ENCODE data around the gene KIAA1586.
"Not testable (repeated sequence)": the region's sequence is repeated elsewhere in the genome, so short reads cannot be mapped to it uniquely, and the experiment has no call there.

Gene KIAA1586, protein sequence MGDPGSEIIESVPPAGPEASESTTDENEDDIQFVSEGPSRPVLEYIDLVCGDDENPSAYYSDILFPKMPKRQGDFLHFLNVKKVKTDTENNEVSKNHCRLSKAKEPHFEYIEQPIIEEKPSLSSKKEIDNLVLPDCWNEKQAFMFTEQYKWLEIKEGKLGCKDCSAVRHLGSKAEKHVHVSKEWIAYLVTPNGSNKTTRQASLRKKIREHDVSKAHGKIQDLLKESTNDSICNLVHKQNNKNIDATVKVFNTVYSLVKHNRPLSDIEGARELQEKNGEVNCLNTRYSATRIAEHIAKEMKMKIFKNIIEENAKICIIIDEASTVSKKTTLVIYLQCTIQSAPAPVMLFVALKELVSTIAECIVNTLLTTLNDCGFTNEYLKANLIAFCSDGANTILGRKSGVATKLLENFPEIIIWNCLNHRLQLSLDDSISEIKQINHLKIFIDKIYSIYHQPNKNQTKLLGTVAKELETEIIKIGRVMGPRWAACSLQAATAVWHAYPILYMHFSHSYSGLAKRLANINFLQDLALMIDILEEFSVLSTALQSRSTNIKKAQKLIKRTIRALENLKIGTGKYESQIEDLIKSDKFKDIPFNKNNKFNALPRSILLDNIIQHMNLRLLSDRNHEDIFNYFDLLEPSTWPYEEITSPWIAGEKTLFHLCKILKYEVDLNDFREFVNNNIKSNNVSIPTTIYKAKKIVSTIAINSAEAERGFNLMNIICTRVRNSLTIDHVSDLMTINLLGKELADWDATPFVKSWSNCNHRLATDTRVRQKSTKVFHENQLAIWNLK

DNA sequence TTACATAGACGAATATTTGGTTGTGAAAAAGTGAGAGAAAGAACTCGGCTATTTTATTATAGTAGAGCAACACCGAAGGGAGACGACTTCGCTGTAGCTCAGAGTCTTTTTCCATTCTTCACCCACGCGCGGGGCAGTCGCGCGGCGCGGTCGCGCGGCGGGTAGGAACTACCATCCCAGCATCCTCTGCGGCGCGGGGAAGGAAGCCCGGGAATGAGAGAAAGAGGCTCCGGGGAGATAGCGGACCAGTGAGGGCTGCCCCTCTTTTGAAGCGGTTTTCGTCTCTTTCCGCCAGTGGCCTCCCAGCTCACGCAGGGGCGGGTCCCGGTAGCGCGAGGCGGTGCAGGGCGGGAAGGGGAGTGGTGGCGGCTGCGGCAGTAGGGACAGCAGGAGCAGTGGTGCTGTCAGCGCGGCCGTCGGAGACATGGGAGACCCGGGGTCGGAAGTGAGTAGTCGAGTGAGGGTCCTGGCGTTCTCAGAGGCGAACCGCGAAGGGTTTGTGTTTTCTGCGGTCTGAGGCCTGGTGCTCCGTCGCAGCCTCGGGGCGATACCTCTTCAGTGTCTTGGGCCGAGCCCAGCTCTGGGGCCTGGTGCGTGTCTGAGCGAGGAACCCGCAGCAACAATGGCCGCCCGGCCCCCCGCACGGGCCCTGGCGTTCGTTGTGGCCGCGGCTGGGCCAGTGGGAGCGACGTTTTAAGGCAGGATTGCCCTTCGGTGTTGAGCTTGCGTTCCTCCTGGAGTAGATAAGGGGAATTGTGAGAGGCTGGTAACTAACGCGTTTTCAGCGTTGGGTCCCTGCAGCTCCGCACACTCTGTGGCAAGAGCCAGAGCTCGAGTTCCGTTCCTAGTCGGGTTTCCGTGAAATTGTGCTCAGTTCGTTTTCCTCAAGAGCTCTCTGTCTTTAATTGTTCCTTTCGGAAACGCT is at the start of gene KIAA1586:
Gene KIAA1586 (plus strand): TSS at position 362 of the 925 bp plus-strand sequence. CDS start 63 bp downstream, at position 425.
- H3K9me3 Mint-ChIP-seq: not testable (repeated sequence)
- H3K4me1 Mint-ChIP-seq (ENCODE audit: low read depth): peaks cover 25% of the 10 kb centered on the region
- peaks cover 23% of the 10 kb centered on the region for H3K36me3 Mint-ChIP-seq (ENCODE audit: low read depth)
- peaks cover 39% of the 10 kb centered on the region for H3K27me3 Mint-ChIP-seq (ENCODE audit: low read depth)
- peak; percentile 85 for DNase-seq (ENCODE audit: low spot score)
- H3K27ac Mint-ChIP-seq: peak within 1 kb of the TSS; percentile 89
- H3K4me3 Mint-ChIP-seq: peak within 1 kb of the TSS; percentile 92

DNA sequence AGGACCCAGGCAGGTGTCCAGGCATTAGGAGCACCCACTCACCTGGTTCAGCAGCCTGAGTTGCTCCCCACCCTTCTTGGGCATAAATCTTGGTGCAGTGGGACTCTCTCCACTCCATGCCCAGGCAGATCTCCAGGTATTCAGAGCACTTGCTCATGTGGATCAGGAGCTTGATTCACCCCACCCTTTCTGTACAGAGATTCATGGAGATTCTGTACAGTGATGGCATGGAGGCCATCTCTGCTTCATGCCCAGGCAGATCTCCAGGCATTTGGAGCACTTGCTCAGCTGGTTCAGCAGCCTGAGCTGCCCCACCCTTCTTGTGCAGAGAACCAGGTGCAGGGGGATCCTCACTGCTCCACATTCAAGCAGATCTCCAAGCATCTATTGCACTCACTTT is 47.4 kb upstream of the KIAA1586 start:
- Mint-ChIP-seq H3K27ac (no peak overlapping the region), H3K4me1 (ENCODE audit: low read depth) (no peaks in the 10 kb centered on the region), H3K4me3 (no peak overlapping the region), H3K9me3 (peaks cover 3% of the 10 kb centered on the region), H3K27me3 (ENCODE audit: low read depth) (peaks cover 15% of the 10 kb centered on the region), H3K36me3 (ENCODE audit: low read depth) (no peaks in the 10 kb centered on the region)
- no peak for DNase-seq (ENCODE audit: low spot score)

DNA sequence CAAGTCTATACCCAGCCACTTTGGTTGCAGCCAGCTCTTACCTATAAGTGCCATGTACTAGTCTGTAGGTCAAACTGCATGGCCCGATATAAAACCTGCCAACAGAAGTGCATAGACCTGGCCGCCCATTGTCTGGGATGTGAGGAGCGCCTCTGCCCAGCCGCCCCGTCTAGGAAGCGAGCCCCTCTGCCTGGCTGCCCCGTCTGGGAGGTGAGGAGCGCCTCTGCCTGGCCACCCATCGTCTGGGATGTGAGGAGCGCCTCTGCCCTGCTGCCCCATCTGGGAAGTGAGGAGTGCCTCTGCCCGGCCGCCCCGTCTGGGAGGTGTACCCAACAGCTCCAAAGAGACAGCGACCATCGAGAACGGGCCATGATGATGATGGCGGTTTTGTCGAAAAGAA is 46.7 kb upstream of the KIAA1586 start:
- not testable (repeated sequence) for H3K4me3 Mint-ChIP-seq; H3K27ac Mint-ChIP-seq; H3K36me3 Mint-ChIP-seq (ENCODE audit: low read depth); H3K9me3 Mint-ChIP-seq; DNase-seq (ENCODE audit: low spot score); H3K4me1 Mint-ChIP-seq (ENCODE audit: low read depth)
- peaks cover 14% of the 10 kb centered on the region for H3K27me3 Mint-ChIP-seq (ENCODE audit: low read depth)

DNA sequence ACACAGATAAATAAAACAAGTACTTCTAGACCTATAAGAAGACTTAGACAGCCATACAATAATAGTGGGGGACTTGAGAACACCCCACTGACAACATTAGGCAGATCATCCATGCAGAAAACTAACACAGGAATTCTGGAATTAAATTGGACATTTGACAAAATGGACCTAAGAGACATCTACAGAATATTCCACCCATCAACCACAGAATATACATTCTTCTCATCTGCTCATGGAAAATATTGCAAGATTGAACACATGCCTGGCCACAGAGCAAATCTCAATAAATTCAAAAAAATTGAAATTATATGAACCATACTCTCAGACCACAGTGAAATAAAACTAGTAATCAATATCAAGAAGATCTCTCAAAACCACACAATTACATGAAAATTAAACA is 44.3 kb upstream of the KIAA1586 start:
- DNase-seq (ENCODE audit: low spot score): no peak
- Mint-ChIP-seq H3K9me3 (peaks cover 3% of the 10 kb centered on the region), H3K27me3 (ENCODE audit: low read depth) (peaks cover 10% of the 10 kb centered on the region), H3K4me1 (ENCODE audit: low read depth) (no peaks in the 10 kb centered on the region), H3K4me3 (no peak overlapping the region), H3K36me3 (ENCODE audit: low read depth) (no peaks in the 10 kb centered on the region), H3K27ac (no peak overlapping the region)

DNA sequence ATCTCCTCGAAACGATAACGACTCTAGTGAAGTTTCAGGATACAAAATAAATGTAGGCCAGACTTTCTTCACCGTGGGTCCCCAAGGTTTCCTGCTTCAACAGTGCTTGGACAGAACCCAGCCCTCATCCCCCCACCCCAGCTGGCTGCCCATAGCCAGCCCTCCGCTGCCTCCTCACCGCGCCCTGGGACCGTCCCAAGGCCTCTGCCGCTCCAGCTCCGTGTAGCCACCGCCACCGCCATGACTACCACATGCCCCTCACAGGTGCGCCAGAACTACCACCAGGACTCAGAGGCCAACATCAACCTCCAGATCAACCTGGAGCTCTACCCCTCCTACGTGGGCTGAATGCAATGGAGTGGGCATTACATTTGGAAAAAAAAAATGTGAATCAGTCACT is 42.2 kb upstream of the KIAA1586 start:
- H3K27ac Mint-ChIP-seq: no peak overlapping the region
- H3K27me3 Mint-ChIP-seq (ENCODE audit: low read depth): peaks cover 17% of the 10 kb centered on the region
- no peaks in the 10 kb centered on the region for H3K36me3 Mint-ChIP-seq (ENCODE audit: low read depth)
- H3K4me1 Mint-ChIP-seq (ENCODE audit: low read depth): no peaks in the 10 kb centered on the region
- no peaks in the 10 kb centered on the region for H3K9me3 Mint-ChIP-seq
- H3K4me3 Mint-ChIP-seq: no peak overlapping the region
- no peak for DNase-seq (ENCODE audit: low spot score)

DNA sequence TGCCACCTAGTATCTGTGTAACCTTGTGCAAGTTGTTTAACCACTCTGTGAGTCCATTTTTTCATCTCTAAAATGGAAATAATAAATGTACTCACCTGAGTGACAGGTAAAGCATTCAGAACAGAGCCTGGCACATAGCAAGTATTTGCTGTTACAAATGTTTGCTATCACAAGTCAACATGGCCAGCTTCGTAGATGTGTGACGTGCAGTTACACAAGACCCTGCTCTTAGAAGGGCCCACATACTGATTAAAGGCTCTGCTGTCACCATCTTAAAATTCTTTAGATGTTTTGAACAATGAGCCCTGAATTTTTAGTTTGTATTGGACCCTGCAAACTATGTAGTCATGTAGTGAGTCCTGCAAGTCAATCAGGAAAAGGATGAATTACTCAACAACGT is 40.4 kb upstream of the KIAA1586 start:
- H3K4me1 Mint-ChIP-seq (ENCODE audit: low read depth): no peaks in the 10 kb centered on the region
- no peak for DNase-seq (ENCODE audit: low spot score)
- H3K36me3 Mint-ChIP-seq (ENCODE audit: low read depth): no peaks in the 10 kb centered on the region
- no peak overlapping the region for H3K4me3 Mint-ChIP-seq
- H3K27me3 Mint-ChIP-seq (ENCODE audit: low read depth): peaks cover 25% of the 10 kb centered on the region
- no peaks in the 10 kb centered on the region for H3K9me3 Mint-ChIP-seq
- H3K27ac Mint-ChIP-seq: no peak overlapping the region

DNA sequence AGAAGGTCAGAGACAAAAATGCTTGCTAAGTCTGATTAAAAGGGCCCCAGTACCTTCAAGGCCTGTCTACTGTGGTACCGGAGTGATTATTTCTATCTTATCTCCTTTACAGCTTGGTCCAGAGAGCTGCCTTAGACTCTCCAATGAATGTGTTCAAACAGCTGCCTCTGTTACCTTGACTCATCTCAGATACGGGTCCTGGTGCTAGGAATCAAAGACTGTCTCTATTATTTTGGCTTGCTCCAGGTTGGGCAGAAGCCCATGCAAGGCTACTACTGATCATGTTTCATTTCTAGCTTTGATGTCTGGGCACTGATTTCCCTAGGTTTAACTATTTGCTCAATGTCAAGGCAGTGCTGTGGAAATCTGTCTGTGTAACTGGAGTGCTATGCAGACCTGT is 38.4 kb upstream of the KIAA1586 start:
- not testable (repeated sequence) for H3K9me3 Mint-ChIP-seq; DNase-seq (ENCODE audit: low spot score); H3K4me1 Mint-ChIP-seq (ENCODE audit: low read depth); H3K4me3 Mint-ChIP-seq; H3K27ac Mint-ChIP-seq; H3K36me3 Mint-ChIP-seq (ENCODE audit: low read depth)
- H3K27me3 Mint-ChIP-seq (ENCODE audit: low read depth): peaks cover 19% of the 10 kb centered on the region

DNA sequence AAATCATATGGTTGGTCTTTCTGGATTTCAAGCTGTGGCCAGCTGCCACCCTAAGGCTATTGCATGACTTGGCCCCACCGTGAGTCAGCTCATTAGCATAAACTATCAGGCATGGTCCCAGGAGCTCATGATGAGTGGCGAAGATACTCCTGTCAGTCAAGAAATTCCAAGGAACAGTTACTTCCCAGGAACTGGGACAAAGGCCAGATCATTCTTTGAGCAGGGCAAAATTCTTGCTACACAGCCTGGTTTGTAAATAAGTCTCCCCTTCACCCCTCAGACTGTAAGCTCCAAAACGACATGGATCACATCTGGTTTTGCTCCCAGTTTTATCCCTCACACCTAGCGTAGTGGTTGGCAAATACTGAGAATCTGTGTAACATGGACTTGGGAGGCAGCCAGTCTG is 33.0 kb upstream of the KIAA1586 start:
- no peaks in the 10 kb centered on the region for H3K36me3 Mint-ChIP-seq (ENCODE audit: low read depth)
- H3K27ac Mint-ChIP-seq: no peak overlapping the region
- no peak overlapping the region for H3K4me3 Mint-ChIP-seq
- H3K4me1 Mint-ChIP-seq (ENCODE audit: low read depth): no peaks in the 10 kb centered on the region
- no peaks in the 10 kb centered on the region for H3K9me3 Mint-ChIP-seq
- H3K27me3 Mint-ChIP-seq (ENCODE audit: low read depth): peaks cover 36% of the 10 kb centered on the region
- DNase-seq (ENCODE audit: low spot score): no peak

DNA sequence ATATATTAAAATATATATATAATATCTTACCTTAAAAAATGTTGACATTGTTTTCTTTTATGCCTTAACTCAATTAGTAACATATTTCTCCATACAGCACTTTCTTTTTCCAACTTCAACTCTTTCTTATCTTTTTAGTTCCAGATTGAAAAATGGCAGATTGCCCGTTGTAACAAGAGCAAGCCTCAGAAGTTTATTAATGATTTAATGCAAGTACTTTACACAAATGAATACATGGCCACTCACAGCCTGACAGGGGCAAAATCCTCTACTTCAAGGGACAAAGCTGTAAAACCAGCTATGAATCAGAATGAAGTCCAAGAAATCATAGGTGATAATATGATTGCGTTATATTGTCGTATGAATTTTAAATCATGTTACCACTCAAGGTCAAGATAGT is 29.4 kb upstream of the KIAA1586 start:
- no peaks in the 10 kb centered on the region for H3K4me1 Mint-ChIP-seq (ENCODE audit: low read depth)
- peaks cover 28% of the 10 kb centered on the region for H3K27me3 Mint-ChIP-seq (ENCODE audit: low read depth)
- H3K36me3 Mint-ChIP-seq (ENCODE audit: low read depth): no peaks in the 10 kb centered on the region
- H3K9me3 Mint-ChIP-seq: no peaks in the 10 kb centered on the region
- DNase-seq (ENCODE audit: low spot score): no peak
- no peak overlapping the region for H3K27ac Mint-ChIP-seq
- H3K4me3 Mint-ChIP-seq: no peak overlapping the region

DNA sequence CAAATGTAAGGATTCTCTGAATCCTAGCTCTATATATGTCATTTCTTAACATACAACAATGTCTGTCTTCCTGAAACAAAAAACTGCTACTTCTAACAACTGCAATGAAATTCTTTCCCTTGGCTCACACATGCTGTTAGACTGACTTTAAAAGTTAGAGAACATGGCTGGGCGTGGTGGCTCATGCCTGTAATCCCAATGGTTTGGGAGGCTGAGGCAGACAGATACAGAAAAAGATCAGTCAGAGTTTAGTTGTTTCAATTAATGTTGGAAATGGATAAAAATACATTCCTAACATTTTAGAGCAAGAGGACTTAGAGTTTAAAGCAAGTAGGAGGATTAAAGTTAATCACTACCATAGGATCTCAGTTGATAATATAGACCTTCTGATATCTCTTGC is 28.7 kb upstream of the KIAA1586 start:
- H3K36me3 Mint-ChIP-seq (ENCODE audit: low read depth): no peaks in the 10 kb centered on the region
- no peak overlapping the region for H3K27ac Mint-ChIP-seq
- peaks cover 28% of the 10 kb centered on the region for H3K27me3 Mint-ChIP-seq (ENCODE audit: low read depth)
- DNase-seq (ENCODE audit: low spot score): no peak
- no peaks in the 10 kb centered on the region for H3K4me1 Mint-ChIP-seq (ENCODE audit: low read depth)
- H3K9me3 Mint-ChIP-seq: no peaks in the 10 kb centered on the region
- H3K4me3 Mint-ChIP-seq: no peak overlapping the region

DNA sequence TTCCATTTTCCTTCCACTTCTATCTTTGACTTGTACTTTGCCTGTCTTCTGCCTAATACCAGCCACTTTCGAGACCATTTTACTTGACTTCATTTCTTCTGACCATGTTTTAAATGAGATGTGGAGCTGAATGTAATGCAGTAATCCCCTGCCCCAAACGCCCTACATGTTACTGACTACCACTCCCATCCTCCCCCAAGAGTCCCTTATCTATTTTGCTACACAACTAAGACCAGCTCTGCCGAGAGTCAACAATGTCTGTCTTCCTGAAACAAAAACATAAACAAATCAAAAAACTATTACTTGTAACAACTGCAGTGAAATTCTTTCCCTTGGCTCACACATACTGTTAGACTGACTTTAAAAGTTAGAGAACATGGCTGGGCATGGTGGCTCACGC is 27.1 kb upstream of the KIAA1586 start:
- no peak overlapping the region for H3K4me3 Mint-ChIP-seq
- H3K9me3 Mint-ChIP-seq: peaks cover 4% of the 10 kb centered on the region
- no peak for DNase-seq (ENCODE audit: low spot score)
- H3K36me3 Mint-ChIP-seq (ENCODE audit: low read depth): no peaks in the 10 kb centered on the region
- no peaks in the 10 kb centered on the region for H3K4me1 Mint-ChIP-seq (ENCODE audit: low read depth)
- H3K27me3 Mint-ChIP-seq (ENCODE audit: low read depth): peaks cover 20% of the 10 kb centered on the region
- H3K27ac Mint-ChIP-seq: no peak overlapping the region

DNA sequence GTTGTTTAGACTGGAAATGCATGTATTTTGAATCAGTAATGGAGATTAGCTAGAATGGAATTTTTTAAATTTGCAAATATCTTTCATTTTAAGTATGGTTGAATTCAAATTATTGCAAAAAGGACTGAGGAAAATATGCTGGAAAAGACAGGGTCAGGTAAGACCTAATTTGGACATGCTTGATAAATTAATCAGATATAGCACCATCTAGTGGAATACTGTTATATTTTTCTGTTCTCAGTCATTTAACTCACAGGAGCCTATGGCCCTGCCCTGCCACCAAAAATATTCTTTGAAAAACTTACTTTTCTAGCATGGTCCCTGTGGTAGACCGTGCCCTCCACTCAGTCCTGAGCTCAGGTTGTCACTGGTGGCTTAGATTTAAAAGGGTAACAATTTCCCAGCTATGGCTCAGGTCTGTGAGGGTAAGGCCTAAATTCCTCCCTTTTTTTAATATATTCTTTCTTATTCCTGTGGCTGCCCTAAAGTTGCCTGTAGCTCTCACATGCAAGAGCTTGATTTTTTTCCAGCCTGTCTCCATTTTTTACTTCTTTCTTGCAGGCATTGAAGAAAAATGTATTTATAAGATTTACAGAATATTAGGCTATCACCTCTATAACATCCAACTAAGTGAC is 25.3 kb upstream of the KIAA1586 start:
- Mint-ChIP-seq H3K4me3 (no peak overlapping the region), H3K27me3 (ENCODE audit: low read depth) (peaks cover 32% of the 10 kb centered on the region), H3K27ac (no peak overlapping the region), H3K9me3 (peaks cover 19% of the 10 kb centered on the region), H3K36me3 (ENCODE audit: low read depth) (no peaks in the 10 kb centered on the region), H3K4me1 (ENCODE audit: low read depth) (no peaks in the 10 kb centered on the region)
- no peak for DNase-seq (ENCODE audit: low spot score)

DNA sequence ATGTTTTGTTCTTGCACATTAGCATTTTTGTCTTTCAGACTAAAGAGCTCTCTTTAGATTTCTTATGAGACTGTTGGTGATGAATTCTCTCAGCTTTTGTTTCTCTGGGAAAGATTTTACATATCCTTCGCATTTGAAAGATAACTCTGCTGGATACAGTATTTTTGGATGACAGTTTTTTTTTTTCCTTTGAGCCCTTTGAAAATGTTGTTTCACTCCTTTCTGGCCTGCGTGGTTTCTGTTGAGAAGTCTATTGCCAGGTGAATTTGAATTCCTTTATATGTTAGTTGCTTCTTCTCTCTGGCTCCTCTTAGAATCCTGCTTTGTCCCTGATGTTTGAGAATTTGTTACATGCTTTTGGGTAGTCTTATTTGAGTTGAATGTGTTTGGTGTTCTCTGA is 22.2 kb upstream of the KIAA1586 start:
- H3K27me3 Mint-ChIP-seq (ENCODE audit: low read depth): peaks cover 27% of the 10 kb centered on the region
- H3K9me3 Mint-ChIP-seq: peaks cover 19% of the 10 kb centered on the region
- no peaks in the 10 kb centered on the region for H3K36me3 Mint-ChIP-seq (ENCODE audit: low read depth)
- DNase-seq (ENCODE audit: low spot score): no peak
- no peaks in the 10 kb centered on the region for H3K4me1 Mint-ChIP-seq (ENCODE audit: low read depth)
- no peak overlapping the region for H3K4me3 Mint-ChIP-seq
- no peak overlapping the region for H3K27ac Mint-ChIP-seq
